Measurements from ENCODE around the gene ACOD1.

ACOD1 gene

DNA sequence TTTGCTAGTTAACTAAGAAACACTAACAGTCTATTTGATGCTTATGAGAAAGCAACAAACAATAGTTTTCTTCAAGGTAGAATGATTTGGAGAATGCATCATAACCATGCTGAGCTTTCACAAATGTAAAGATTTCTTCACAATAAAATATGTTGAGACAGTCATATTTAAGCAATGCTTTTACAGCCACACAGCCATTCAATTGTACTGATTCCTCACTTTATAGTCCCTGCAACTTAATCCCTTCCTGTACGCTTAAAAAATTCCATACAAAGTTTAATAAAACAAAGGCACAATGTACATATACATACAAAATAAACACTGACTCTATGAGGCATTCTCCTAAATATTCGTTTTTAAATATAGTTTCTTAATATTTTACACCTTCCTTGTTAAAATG lies 4.7 kb upstream of the ACOD1 start:
- DNase-seq (ENCODE audit: low read depth, low spot score): no peak
- H3K4me3 ChIP-seq (ENCODE audit: low read depth, low read length): no peak overlapping the region
- ChIA-PET POLR2A (no interaction called here), CTCF (no interaction called here)
- TF ChIP-seq, protein P1, sequence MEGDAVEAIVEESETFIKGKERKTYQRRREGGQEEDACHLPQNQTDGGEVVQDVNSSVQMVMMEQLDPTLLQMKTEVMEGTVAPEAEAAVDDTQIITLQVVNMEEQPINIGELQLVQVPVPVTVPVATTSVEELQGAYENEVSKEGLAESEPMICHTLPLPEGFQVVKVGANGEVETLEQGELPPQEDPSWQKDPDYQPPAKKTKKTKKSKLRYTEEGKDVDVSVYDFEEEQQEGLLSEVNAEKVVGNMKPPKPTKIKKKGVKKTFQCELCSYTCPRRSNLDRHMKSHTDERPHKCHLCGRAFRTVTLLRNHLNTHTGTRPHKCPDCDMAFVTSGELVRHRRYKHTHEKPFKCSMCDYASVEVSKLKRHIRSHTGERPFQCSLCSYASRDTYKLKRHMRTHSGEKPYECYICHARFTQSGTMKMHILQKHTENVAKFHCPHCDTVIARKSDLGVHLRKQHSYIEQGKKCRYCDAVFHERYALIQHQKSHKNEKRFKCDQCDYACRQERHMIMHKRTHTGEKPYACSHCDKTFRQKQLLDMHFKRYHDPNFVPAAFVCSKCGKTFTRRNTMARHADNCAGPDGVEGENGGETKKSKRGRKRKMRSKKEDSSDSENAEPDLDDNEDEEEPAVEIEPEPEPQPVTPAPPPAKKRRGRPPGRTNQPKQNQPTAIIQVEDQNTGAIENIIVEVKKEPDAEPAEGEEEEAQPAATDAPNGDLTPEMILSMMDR (IDR thresholded peaks at IDR 0.05; ENCODE audit: insufficient read depth, low read length, missing control alignments): no peak

DNA sequence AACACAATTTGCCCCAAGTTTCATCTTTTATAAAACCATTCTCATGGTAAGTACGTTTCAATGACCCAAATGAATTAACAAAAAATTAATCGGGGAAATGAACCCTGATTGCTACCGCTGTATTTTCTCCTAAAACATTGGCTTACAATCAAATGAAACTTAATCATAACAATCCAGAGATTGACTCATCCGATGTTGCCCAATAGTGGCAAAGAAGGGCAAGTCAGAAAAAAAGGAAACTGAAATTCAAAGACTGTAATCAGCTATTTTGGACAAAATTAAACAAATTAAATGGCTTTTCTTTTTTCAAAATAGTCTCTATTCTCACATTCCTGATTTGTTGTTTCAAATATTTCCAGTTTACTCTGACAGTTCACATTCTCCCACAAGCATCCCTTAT lies 3.9 kb upstream of the ACOD1 start:
- TF ChIP-seq, protein P1 (IDR thresholded peaks at IDR 0.05; ENCODE audit: insufficient read depth, low read length, missing control alignments): no peak
- no peak overlapping the region for H3K4me3 ChIP-seq (ENCODE audit: low read depth, low read length)
- ChIA-PET CTCF (interaction anchor here (1.5 kb wide), 1 partner anchor 36 kb away, joined by 5 read pairs; no protein-coding TSS in a partner anchor), POLR2A (no interaction called here)
- DNase-seq (ENCODE audit: low read depth, low spot score): no peak

DNA sequence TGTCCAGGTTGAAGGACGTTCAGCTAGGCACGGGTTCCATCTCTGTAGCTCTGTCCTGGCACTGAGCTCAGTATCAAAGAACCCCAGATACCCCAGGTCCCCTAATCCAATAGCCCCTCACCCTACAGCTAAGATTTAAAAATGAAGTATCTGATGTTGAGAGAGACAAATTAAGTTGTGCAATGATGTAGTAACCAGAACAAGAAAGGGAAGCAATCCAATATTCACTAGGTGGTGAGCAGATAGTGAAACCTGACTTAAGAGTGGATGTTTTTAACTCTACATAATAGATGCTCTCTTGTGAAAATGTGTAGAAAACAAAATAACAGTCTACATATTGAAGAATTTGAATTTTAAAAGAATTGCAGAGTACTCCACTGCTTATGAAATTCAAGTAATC lies 1.8 kb downstream of the ACOD1 start:
- ChIA-PET POLR2A (no interaction called here), CTCF (no interaction called here)
- TF ChIP-seq, protein P1 (IDR thresholded peaks at IDR 0.05; ENCODE audit: insufficient read depth, low read length, missing control alignments): no peak
- DNase-seq (ENCODE audit: low read depth, low spot score): no peak
- no peak overlapping the region for H3K4me3 ChIP-seq (ENCODE audit: low read depth, low read length)

DNA sequence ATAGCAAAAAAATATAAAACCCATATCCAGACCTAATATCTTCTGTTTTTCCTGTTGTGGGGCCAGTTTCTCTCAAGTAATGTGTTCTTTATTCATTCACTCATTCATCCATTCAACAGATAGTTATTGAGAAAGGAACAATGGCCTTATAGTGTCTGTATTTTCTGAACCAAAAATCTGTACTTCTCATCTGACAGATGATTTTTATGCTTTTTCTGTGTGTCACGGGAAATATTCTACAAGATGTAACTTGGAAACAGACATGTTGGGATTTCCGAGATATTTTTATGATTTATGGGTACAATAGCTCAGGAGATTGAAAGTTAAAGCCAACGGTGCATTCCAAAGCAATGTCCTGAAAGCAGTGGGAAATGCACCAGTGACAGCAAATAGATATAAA lies 5.7 kb downstream of the ACOD1 start:
- ChIA-PET POLR2A (no interaction called here), CTCF (interaction anchor here (2.5 kb wide), 1 partner anchor 26 kb away, joined by 10 read pairs; no protein-coding TSS in a partner anchor)
- DNase-seq (ENCODE audit: low read depth, low spot score): no peak
- H3K4me3 ChIP-seq (ENCODE audit: low read depth, low read length): no peak overlapping the region
- TF ChIP-seq, protein P1 (IDR thresholded peaks at IDR 0.05; ENCODE audit: insufficient read depth, low read length, missing control alignments): no peak

DNA sequence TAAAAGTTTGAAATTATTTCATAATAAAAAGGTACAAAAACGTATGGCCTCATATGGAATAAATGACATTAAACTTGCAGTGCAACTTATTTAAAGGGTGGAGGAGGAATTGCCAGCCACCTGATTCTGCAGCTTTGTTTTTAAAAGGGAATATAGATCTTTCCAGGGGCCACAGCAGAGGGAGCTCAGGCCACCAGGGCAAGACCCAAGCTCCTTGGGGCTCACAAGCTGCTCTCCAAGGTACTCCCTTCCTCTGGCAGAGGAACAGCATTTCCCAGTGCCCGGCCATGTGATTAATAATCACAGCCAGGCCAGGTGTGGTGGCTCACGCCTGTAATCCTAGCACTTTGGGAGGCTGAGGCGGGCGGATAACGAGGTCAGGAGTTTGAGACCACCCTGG lies 6.2 kb downstream of the ACOD1 start:
- ChIA-PET CTCF (interaction anchor here (2.5 kb wide), 1 partner anchor 25 kb away, joined by 10 read pairs; no protein-coding TSS in a partner anchor), POLR2A (no interaction called here)
- H3K4me3 ChIP-seq (ENCODE audit: low read depth, low read length): no peak overlapping the region
- no peak for DNase-seq (ENCODE audit: low read depth, low spot score)
- TF ChIP-seq, protein P1 (IDR thresholded peaks at IDR 0.05; ENCODE audit: insufficient read depth, low read length, missing control alignments): no peak

DNA sequence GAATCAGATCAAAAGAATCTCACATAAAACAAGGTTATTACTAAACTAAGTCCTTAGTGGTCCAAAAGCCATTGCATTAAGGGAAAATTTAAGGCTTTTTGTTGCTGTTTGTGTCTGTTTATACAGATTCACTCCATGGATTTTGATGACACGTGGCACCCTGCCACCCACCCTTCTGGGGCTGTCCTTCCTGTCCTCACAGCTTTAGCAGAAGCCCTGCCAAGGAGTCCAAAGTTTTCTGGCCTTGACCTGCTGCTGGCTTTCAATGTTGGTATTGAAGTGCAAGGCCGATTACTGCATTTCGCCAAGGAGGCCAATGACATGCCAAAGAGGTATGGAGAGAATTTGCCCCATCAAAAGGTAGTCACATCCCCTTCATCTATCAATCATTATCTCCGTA lies 6.9 kb downstream of the ACOD1 start:
- H3K4me3 ChIP-seq (ENCODE audit: low read depth, low read length): no peak overlapping the region
- DNase-seq (ENCODE audit: low read depth, low spot score): no peak
- TF ChIP-seq, protein P1 (IDR thresholded peaks at IDR 0.05; ENCODE audit: insufficient read depth, low read length, missing control alignments): no peak
- ChIA-PET POLR2A (no interaction called here), CTCF (interaction anchor here (2.5 kb wide), 1 partner anchor 25 kb away, joined by 10 read pairs; no protein-coding TSS in a partner anchor)

Data from AG04449 (cell line).